HEK293 (cell line): ENCODE measurements around the gene IL20RA.

ENCODE experiments used
- CTCF ChIP-seq: fragments of 450-650 bp; formaldehyde crosslinking; IDR thresholded peaks from 2 replicates; pipeline ENCODE4 v1.5.1; 2016; ENCODE audit warnings: missing biosample characterization, missing genetic modification characterization
- REST ChIP-seq: fragments of 450-650 bp; formaldehyde crosslinking; IDR thresholded peaks from 2 replicates; pipeline ENCODE4 v1.5.1; 2016; ENCODE audit warnings: missing biosample characterization, missing genetic modification characterization
- ZNF211 ChIP-seq: fragments of 450-650 bp; formaldehyde crosslinking; IDR thresholded peaks from 2 replicates; pipeline ENCODE4 v1.5.1; 2016; ENCODE audit warnings: low read depth, missing biosample characterization, missing genetic modification characterization
- ZNF214 ChIP-seq: fragments of 450-650 bp; formaldehyde crosslinking; IDR thresholded peaks from 2 replicates; pipeline ENCODE4 v1.5.1; 2017; ENCODE audit warnings: missing biosample characterization, mild to moderate bottlenecking, missing genetic modification characterization, borderline replicate concordance
- ZNF677 ChIP-seq: fragments of 450-650 bp; IDR thresholded peaks from 2 replicates; pipeline ENCODE4 v1.5.0; 2018; ENCODE audit warnings: missing biosample characterization, mild to moderate bottlenecking, missing genetic modification characterization, moderate library complexity
- ZSCAN18 ChIP-seq: fragments of 450-650 bp; formaldehyde crosslinking; IDR thresholded peaks from 2 replicates; pipeline ENCODE4 v1.5.1; 2016; ENCODE audit warnings: missing biosample characterization, missing genetic modification characterization

GRCh38 chr6:137005073-137005472 is 39.7 kb downstream of the IL20RA start:
- TF ChIP-seq ZNF211 (no peak), ZNF677 (tag by site-specific recombination) (no peak), ZNF214 (tag by site-specific recombination) (no peak), ZSCAN18 (tag by site-specific recombination) (no peak), REST (tag by site-specific recombination) (no peak), CTCF (no peak)
